H1 (cell line): ENCODE measurements around the gene FGF11. TPM values are rescaled to one million over a fixed set of nuclear protein-coding genes. Genes with fewer than 3 reads are reported as not detected.
A peak's percentile ranks its signal among the peaks of the same experiment; 100 is the strongest.

ENCODE experiments used
- CTCF ChIA-PET: fragments of 300-600 bp; sonication (Branson Sonifier 250); formaldehyde crosslinking; loops from one replicate; lab custom pipeline; 2021; ENCODE audit not compliant: partially characterized antibody; lab: Charles Lee
- POLR2A ChIA-PET: fragments of 300-600 bp; sonication (Branson Sonifier 250); formaldehyde crosslinking; loops from one replicate; lab custom pipeline; 2021; ENCODE audit warnings: inconsistent platforms; ENCODE audit not compliant: partially characterized antibody; lab: Charles Lee
- DNase-seq, 2 experiments: peaks; one replicate each; pipeline versions ENCODE4 v3.0.0 to v3.0.0-alpha.2; 2010 to 2022; ENCODE audit warnings: low spot score in 2 of 2, low read depth in 1 of 2, mixed read lengths in 1 of 2
- FAIRE-seq: peaks from 2 replicates; lab custom pipeline; 2011; peaks lifted over from hg19 to GRCh38; lab: Jason Lieb, UNC
- H2AFZ ChIP-seq: 2 replicates; pipeline ENCODE4 v1.8.1; 2012; ENCODE audit warnings: low read length, inconsistent platforms
- H2AK5ac ChIP-seq: 2 replicates; pipeline ENCODE4 v1.6.1; 2013; ENCODE audit warnings: low read depth, low read length
- H2BK120ac ChIP-seq: replicated peaks from 2 replicates; pipeline ENCODE3; 2013; ENCODE audit warnings: low read depth, low read length, inconsistent platforms
- H2BK12ac ChIP-seq: 2 replicates; pipeline ENCODE4 v1.6.1; 2013; ENCODE audit warnings: low read depth, low read length
- H2BK15ac ChIP-seq: 2 replicates; pipeline ENCODE4 v1.6.1; 2013; ENCODE audit warnings: low read length
- H2BK20ac ChIP-seq: 2 replicates; pipeline ENCODE4 v1.6.1; 2013; ENCODE audit warnings: low read length
- H2BK5ac ChIP-seq: 2 replicates; pipeline ENCODE4 v1.6.1; 2013; ENCODE audit warnings: low read depth, low read length
- H3K14ac ChIP-seq: 2 replicates; pipeline ENCODE4 v1.6.1; 2013; ENCODE audit warnings: inconsistent platforms; ENCODE audit not compliant: insufficient read length
- H3K18ac ChIP-seq: 2 replicates; pipeline ENCODE4 v1.6.1; 2013; ENCODE audit warnings: low read length; ENCODE audit errors: extremely low read depth
- H3K23ac ChIP-seq: 2 replicates; pipeline ENCODE4 v1.6.1; 2013; ENCODE audit warnings: inconsistent platforms; ENCODE audit not compliant: insufficient read length
- H3K23me2 ChIP-seq: 2 replicates; pipeline ENCODE4 v1.6.1; 2013; ENCODE audit warnings: low read depth, low read length
- H3K27ac ChIP-seq: 2 replicates; pipeline ENCODE4 v1.6.1; 2011; ENCODE audit warnings: low read depth, low read length, inconsistent platforms
- H3K27me3 ChIP-seq, 4 experiments: replicated peaks in 1 of 4; 1 replicate in 1 of 4; 2 replicates in 3 of 4; pipeline versions ENCODE4 v1.6.1 to v1.8.1; 2011 to 2013; ENCODE audit warnings: low read length in 3 of 4, mild to moderate bottlenecking in 3 of 4, inconsistent platforms in 2 of 4, mixed read lengths in 2 of 4, moderate library complexity in 1 of 4; ENCODE audit not compliant: control insufficient read depth in 3 of 4, insufficient read depth in 3 of 4; ENCODE audit errors: extremely low read depth in 1 of 4
- H3K36me3 ChIP-seq, 4 experiments: 2 replicates each; pipeline versions ENCODE4 v1.6.1 to v1.8.1; 2011 to 2013; ENCODE audit warnings: mild to moderate bottlenecking in 4 of 4, low read length in 3 of 4, moderate library complexity in 2 of 4, control low read depth in 1 of 4, inconsistent platforms in 1 of 4; ENCODE audit not compliant: insufficient read depth in 4 of 4, control insufficient read depth in 2 of 4
- H3K4ac ChIP-seq: replicated peaks from 2 replicates; pipeline ENCODE3; 2013; ENCODE audit warnings: low read length, low read depth, mixed read lengths, inconsistent platforms; ENCODE audit not compliant: insufficient read length
- H3K4me1 ChIP-seq, 4 experiments: replicated peaks in 1 of 4; 1 replicate in 1 of 4; 2 replicates in 3 of 4; pipeline versions ENCODE4 v1.6.1 to v1.8.1; 2011 to 2013; ENCODE audit warnings: low read length in 3 of 4, inconsistent platforms in 2 of 4, mixed read lengths in 1 of 4; ENCODE audit not compliant: insufficient read depth in 4 of 4, control insufficient read depth in 3 of 4
- H3K4me2 ChIP-seq, 2 experiments: 2 replicates each; pipeline versions ENCODE4 v1.6.1 to v1.8.1; 2011 to 2013; ENCODE audit warnings: low read depth in 2 of 2, low read length in 2 of 2, control low read depth in 1 of 2, inconsistent platforms in 1 of 2, mild to moderate bottlenecking in 1 of 2; ENCODE audit not compliant: insufficient read depth in 1 of 2
- H3K4me3 ChIP-seq, 4 experiments: fragments of 200-600, 300-600 bp in 1 of 4; sonication (generic), shearing (Covaris generic), sonication (Bioruptor Twin) in 1 of 4; 2 replicates each; pipeline versions ENCODE4 v1.5.1 to v1.8.1; 2011 to 2016; ENCODE audit warnings: low read length in 4 of 4, low read depth in 3 of 4, control low read depth in 2 of 4, inconsistent platforms in 2 of 4, mild to moderate bottlenecking in 2 of 4, mixed read lengths in 1 of 4, moderate library complexity in 1 of 4; ENCODE audit not compliant: insufficient read depth in 2 of 4; ENCODE audit errors: extremely low read depth in 1 of 4
- H3K56ac ChIP-seq: replicated peaks from 2 replicates; pipeline ENCODE3; 2013; ENCODE audit warnings: low read depth, mild to moderate bottlenecking, mixed read lengths, low read length, inconsistent platforms; ENCODE audit not compliant: insufficient read length
- H3K79me1 ChIP-seq: 2 replicates; pipeline ENCODE4 v1.6.1; 2013; ENCODE audit warnings: low read depth, low read length, control low read depth
- H3K79me2 ChIP-seq, 2 experiments: 2 replicates each; pipeline versions ENCODE4 v1.6.1 to v1.8.1; 2012 to 2013; ENCODE audit warnings: low read length in 2 of 2, mild to moderate bottlenecking in 2 of 2, inconsistent platforms in 1 of 2; ENCODE audit not compliant: insufficient read depth in 2 of 2, control insufficient read depth in 1 of 2
- H3K9ac ChIP-seq, 4 experiments: replicated peaks in 1 of 4; 1 replicate in 1 of 4; 2 replicates in 3 of 4; pipeline versions ENCODE4 v1.6.1 to v1.8.1; 2011 to 2013; ENCODE audit warnings: low read depth in 3 of 4, low read length in 3 of 4, control low read depth in 2 of 4, mild to moderate bottlenecking in 2 of 4, moderate library complexity in 2 of 4, inconsistent platforms in 1 of 4; ENCODE audit errors: extremely low read depth in 1 of 4
- H3K9me3 ChIP-seq, 2 experiments: 2 replicates each; pipeline versions ENCODE4 v1.6.1 to v1.8.1; 2012 to 2013; ENCODE audit warnings: mild to moderate bottlenecking in 2 of 2, moderate library complexity in 2 of 2, control low read depth in 1 of 2, inconsistent platforms in 1 of 2, low read depth in 1 of 2, low read length in 1 of 2, mixed read lengths in 1 of 2; ENCODE audit not compliant: insufficient read depth in 2 of 2
- H4K20me1 ChIP-seq, 2 experiments: replicated peaks in 1 of 2; 2 replicates each; pipeline versions ENCODE3 to v1.8.1; 2011 to 2013; ENCODE audit warnings: inconsistent platforms in 2 of 2, low read length in 2 of 2, mild to moderate bottlenecking in 1 of 2; ENCODE audit not compliant: insufficient read depth in 2 of 2, control insufficient read depth in 1 of 2
- H4K5ac ChIP-seq: 2 replicates; pipeline ENCODE4 v1.6.1; 2013; ENCODE audit warnings: low read length, low read depth, mixed read lengths, inconsistent platforms; ENCODE audit not compliant: insufficient read length
- H4K8ac ChIP-seq: 2 replicates; pipeline ENCODE4 v1.8.0; 2013; ENCODE audit warnings: mild to moderate bottlenecking, moderate library complexity, low read length, inconsistent platforms; ENCODE audit not compliant: insufficient read depth; ENCODE audit errors: extremely low read depth
- H4K91ac ChIP-seq: replicated peaks from 2 replicates; pipeline ENCODE3; 2013; ENCODE audit warnings: low read length, mixed read lengths, inconsistent platforms; ENCODE audit not compliant: insufficient read length
- CREB1 ChIP-seq: IDR thresholded peaks from 2 replicates; pipeline ENCODE4 v1.6.1; 2012; ENCODE audit warnings: inconsistent platforms
- KDM4A ChIP-seq: IDR thresholded peaks from one replicate; pipeline ENCODE4 v1.7.1; 2012; ENCODE audit warnings: low read depth, mild to moderate bottlenecking, moderate library complexity, low read length, inconsistent platforms; ENCODE audit not compliant: severe bottlenecking
- SRF ChIP-seq: IDR thresholded peaks from 2 replicates; pipeline ENCODE4 v1.6.1; 2011; ENCODE audit warnings: mild to moderate bottlenecking, low read depth, low read length, moderate library complexity
- TEAD4 ChIP-seq: IDR thresholded peaks from 2 replicates; pipeline ENCODE4 v1.6.1; 2012; ENCODE audit warnings: low read depth, low read length, inconsistent platforms, mixed read lengths
- YY1 ChIP-seq: IDR thresholded peaks from 2 replicates; pipeline ENCODE4 v1.6.1; 2011; ENCODE audit warnings: low read depth, mild to moderate bottlenecking, low read length
- WGBS, 2 experiments: shearing (Covaris generic) in 1 of 2; methylation state at CpG; one replicate each; pipeline versions ENCODE4 v1.1.6 to v1.1.7; 2013 to 2015; ENCODE audit warnings: low lambda C conversion rate in 2 of 2, mixed read lengths in 2 of 2, inconsistent platforms in 1 of 2, low coverage in 1 of 2, missing lambda C conversion rate in 1 of 2; ENCODE audit not compliant: insufficient replicate concordance in 2 of 2, insufficient coverage in 1 of 2, insufficient read length in 1 of 2; ENCODE audit errors: extremely low coverage in 1 of 2, missing lambda C conversion rate in 1 of 2; 5-methylcytosine and 5-hydroxymethylcytosine counted together
- polyA plus RNA-seq, 7 experiments: library from polyadenylated mRNA; depleted of rRNA in 3 of 7; stranded (reverse) in 5 of 7; unstranded in 2 of 7; fragments of >200 nt in 5 of 7; fragments of 200-250 nt in 2 of 7; gene quantifications; 1 replicate in 5 of 7; 2 replicates in 1 of 7; 4 replicates in 1 of 7; pipeline versions ENCODE4 v1.2.1 to v1.2.3, GENCODE V29; 2011 to 2013; ENCODE audit warnings: missing spikeins in 2 of 7, mixed read lengths in 2 of 7
- total RNA-seq: library from RNA; stranded (reverse); fragmentation: NEBNext Ultra II Directional; extraction: Animal tissue kit (Norgen Biotek cat#: 25700); gene quantifications from 2 replicates; pipeline ENCODE4 v1.2.1, GENCODE V29; 2021
- TF ChIP-seq, protein P1 (sequence below): IDR thresholded peaks from 2 replicates; pipeline ENCODE4 v1.6.1; 2012; ENCODE audit warnings: inconsistent platforms

The FGF11 gene
- total and polyA plus RNA-seq, 2 of the 8 experiments (the other 6 are each of a cell fraction or from before 2014, with no cell fraction given) = 11.8 to 26.1 TPM

DNA sequence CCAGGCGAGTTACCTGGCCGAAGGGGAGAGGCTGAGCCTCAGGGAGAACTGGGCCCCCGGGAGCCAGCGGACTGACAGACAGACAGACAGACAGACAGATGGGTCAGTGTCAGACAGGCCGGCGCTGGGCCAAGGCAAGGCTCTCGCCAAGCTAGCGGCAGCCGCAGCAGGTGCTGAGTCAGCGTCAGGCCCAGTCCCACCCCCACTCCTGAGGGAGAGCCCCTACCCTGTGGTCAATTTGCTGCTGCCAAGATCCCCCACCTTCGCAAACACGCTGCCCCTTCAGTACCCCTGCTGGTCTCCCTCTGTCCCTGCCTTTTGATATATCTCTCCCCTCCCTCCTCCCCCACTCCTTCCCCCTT lies 1.5 kb downstream of the FGF11 start:
- Histone ChIP-seq H2AK5ac (no peak overlapping the region), H4K91ac (peak overlapping the region; percentile 12), H3K18ac (peak overlapping the region; percentile 76), H2AFZ (no peak overlapping the region), H3K23ac (no peak overlapping the region), H3K9ac (peak overlapping the region in 2 of 4 experiments; percentile 94 to 95; a peak in 4 of 7 replicates), H3K23me2 (peaks cover 34% of the 10 kb centered on the region; the same call in 1 of the 2 replicates), H4K5ac (peak overlapping the region; percentile 71), H3K9me3 (no peaks in the 10 kb centered on the region), H4K20me1 (no peaks in the 10 kb centered on the region), H3K4me3 (peak overlapping the region; percentile 50 to 83 (median 67)), H3K4me1 (peaks cover 3 to 35% (median 18%) of the 10 kb centered on the region in 4 experiments), H3K36me3 (no peaks in the 10 kb centered on the region), H3K79me2 (no peaks in the 10 kb centered on the region), H2BK15ac (no peak overlapping the region; the same call in 1 of the 2 replicates), H3K4ac (no peak overlapping the region), H4K8ac (no peak overlapping the region), H3K79me1 (no peaks in the 10 kb centered on the region), H3K56ac (no peak overlapping the region), H3K27me3 (peaks cover 2 to 19% (median 13%) of the 10 kb centered on the region in 4 experiments; a peak in 6 of 7 replicates), H2BK120ac (no peak overlapping the region), H2BK5ac (no peak overlapping the region; the same call in 1 of the 2 replicates), H2BK12ac (peak overlapping the region; percentile 62; the same call in 1 of the 2 replicates), H3K27ac (peak overlapping the region; percentile 98; the same call in 1 of the 2 replicates), H3K4me2 (peak overlapping the region; percentile 91), H3K14ac (no peak overlapping the region), H2BK20ac (no peak overlapping the region)
- ChIA-PET CTCF (interaction anchor here (0.6 to 5.4 kb wide), 25 partner anchors 8 to 144 kb away, joined by 3 to 26 read pairs (median 3); partner anchors contain the start of genes NLGN2, SLC35G6, SPEM2 and TMEM256), POLR2A (interaction anchor here (0.6 to 15.5 kb wide), 28 partner anchors 11 to 826 kb away, joined by 3 to 339 read pairs (median 4); partner anchors contain the start of genes ACAP1, NLGN2, POLR2A and SLC35G6)
- no peak for FAIRE-seq
- no peak for DNase-seq
- WGBS, 2 experiments = 0% methylated on average over 10 of the region's 12 CpGs; no CpG with 5 or more reads in 1 of the 2 experiments
- TF ChIP-seq SRF (no peak), TEAD4 (no peak), CREB1 (no peak), KDM4A (peak; percentile 7), YY1 (no peak)
- TF ChIP-seq, protein P1, sequence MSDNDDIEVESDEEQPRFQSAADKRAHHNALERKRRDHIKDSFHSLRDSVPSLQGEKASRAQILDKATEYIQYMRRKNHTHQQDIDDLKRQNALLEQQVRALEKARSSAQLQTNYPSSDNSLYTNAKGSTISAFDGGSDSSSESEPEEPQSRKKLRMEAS = no peak; the same call in 1 of the 2 replicates
